Left ventricle myocardium inferior (tissue), 1 donor: Measurements from ENCODE around the gene CDK7. TPM values are rescaled to one million over a fixed set of nuclear protein-coding genes. Genes with fewer than 3 reads are reported as not detected.

Experiments used
- DNase-seq: peaks from one replicate; pipeline ENCODE4 v3.0.0-alpha.2; 2020
- H3K27ac ChIP-seq: fragments of 200-600 bp; replicated peaks from 2 replicates; pipeline ENCODE4 v1.8.0; 2021
- H3K27me3 ChIP-seq: fragments of 200-600 bp; 2 replicates; pipeline ENCODE4 v1.8.0; 2021; ENCODE audit warnings: low read depth
- H3K36me3 ChIP-seq: fragments of 200-600 bp; 2 replicates; pipeline ENCODE4 v1.8.0; 2021
- H3K4me1 ChIP-seq: fragments of 200-600 bp; 2 replicates; pipeline ENCODE4 v1.8.0; 2021
- H3K4me3 ChIP-seq: fragments of 200-600 bp; 2 replicates; pipeline ENCODE4 v1.8.0; 2021; ENCODE audit warnings: mild to moderate bottlenecking, moderate library complexity
- H3K9me3 ChIP-seq: fragments of 200-600 bp; replicated peaks from 2 replicates; pipeline ENCODE4 v1.8.0; 2021
- CTCF ChIP-seq: fragments of 200-600 bp; IDR thresholded peaks from 2 replicates; pipeline ENCODE4 v1.8.0; 2021; ENCODE audit warnings: antibody characterized with exemption, mild to moderate bottlenecking, borderline replicate concordance
- intact Hi-C: fragments of 100-400 bp; cut with micrococcal nuclease; formaldehyde crosslinking; loops from one replicate; pipeline ENCODE4 v1.11.0; 2022
- total RNA-seq: library from RNA; stranded (reverse); fragmentation: NEBNext Ultra II Directional; extraction: Animal tissue kit (Norgen Biotek cat#: 25700); gene quantifications from one replicate; pipeline ENCODE4 v1.2.1, GENCODE V29; 2021
- donor health status: DM: no; HTN: yes; CAD: no; lungs with severe emphysema.

CDK7 gene
- total RNA-seq, 1 donor from 2014 or later = 10.5 TPM

GRCh38 chr5:69206528-69207190 lies 28.0 kb upstream of the CDK7 start:
- no peak for TF ChIP-seq CTCF
- intact Hi-C loops = no loop called here
- Histone ChIP-seq H3K4me1 (no peaks in the 10 kb centered on the region), H3K27me3 (no peaks in the 10 kb centered on the region), H3K9me3 (no peaks in the 10 kb centered on the region), H3K36me3 (no peaks in the 10 kb centered on the region), H3K4me3 (no peak overlapping the region), H3K27ac (no peak overlapping the region)
- DNase-seq = no peak

- no peaks in the 10 kb centered on the region for H3K36me3 ChIP-seq
- no peaks in the 10 kb centered on the region for H3K9me3 ChIP-seq
- H3K27me3 ChIP-seq = no peaks in the 10 kb centered on the region
- no peak for TF ChIP-seq CTCF
- DNase-seq = no peak
- no peak overlapping the region for H3K27ac ChIP-seq
- H3K4me1 ChIP-seq = no peaks in the 10 kb centered on the region
- intact Hi-C loops = no loop called here
- no peak overlapping the region for H3K4me3 ChIP-seq
These were observed 25.1 kb upstream of the CDK7 start for GRCh38 chr5:69209602-69210001.

GRCh38 chr5:69211200-69211599 lies 23.5 kb upstream of the CDK7 start:
- no peak for TF ChIP-seq CTCF
- Histone ChIP-seq H3K36me3 (no peaks in the 10 kb centered on the region), H3K27ac (no peak overlapping the region), H3K4me1 (no peaks in the 10 kb centered on the region), H3K4me3 (no peak overlapping the region), H3K27me3 (no peaks in the 10 kb centered on the region), H3K9me3 (no peaks in the 10 kb centered on the region)
- intact Hi-C loops = no loop called here
- no peak for DNase-seq

GRCh38 chr5:69212022-69212421 lies 22.7 kb upstream of the CDK7 start:
- no peak for TF ChIP-seq CTCF
- intact Hi-C loops = no loop called here
- peaks cover 2% of the 10 kb centered on the region for H3K4me1 ChIP-seq

DNA sequence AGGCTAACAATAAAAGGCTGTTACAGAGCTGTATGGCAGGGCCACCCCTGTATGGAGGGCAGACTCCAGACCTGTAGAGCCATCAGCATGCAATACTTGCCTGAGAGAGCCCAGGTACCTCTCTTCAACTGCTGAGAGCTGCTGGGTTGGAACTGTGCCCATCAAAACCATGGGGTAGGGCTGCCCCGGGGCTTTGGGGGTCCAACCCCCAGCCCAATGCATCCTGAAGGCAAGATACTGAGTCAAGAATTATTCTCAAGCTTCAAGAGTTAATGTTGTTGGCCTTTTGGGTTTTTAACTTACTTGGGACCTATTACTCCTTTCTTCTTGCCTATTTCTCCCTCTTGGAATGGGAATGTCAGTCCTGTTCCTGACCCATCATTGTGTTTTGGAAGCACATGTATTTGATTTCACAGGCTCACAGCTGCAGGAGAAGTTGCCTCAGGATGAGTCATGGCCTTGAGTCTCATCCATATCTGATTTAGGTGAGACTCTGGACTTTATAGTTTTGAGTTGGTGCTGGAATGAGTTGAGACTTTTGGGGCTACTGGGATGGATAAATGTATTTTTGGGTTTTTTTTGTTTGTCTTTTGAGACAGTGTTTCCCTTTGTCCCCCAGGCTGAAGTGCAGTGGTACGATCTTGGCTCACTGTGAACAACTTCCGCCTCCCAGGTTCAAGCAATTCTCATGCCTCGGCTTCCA lies 21.0 kb upstream of the CDK7 start:
- Histone ChIP-seq H3K27me3 (no peaks in the 10 kb centered on the region), H3K4me1 (peaks cover 13% of the 10 kb centered on the region), H3K4me3 (no peak overlapping the region), H3K9me3 (no peaks in the 10 kb centered on the region), H3K27ac (no peak overlapping the region), H3K36me3 (no peaks in the 10 kb centered on the region)
- intact Hi-C loops = no loop called here
- DNase-seq = no peak
- TF ChIP-seq CTCF = no peak

More at GRCh38 chr5:69212022-69212421, 22.7 kb upstream of the CDK7 start:
- no peak overlapping the region for H3K4me3 ChIP-seq
- H3K36me3 ChIP-seq = no peaks in the 10 kb centered on the region
- DNase-seq = no peak
- H3K27ac ChIP-seq = no peak overlapping the region
- H3K9me3 ChIP-seq = no peaks in the 10 kb centered on the region
- H3K27me3 ChIP-seq = no peaks in the 10 kb centered on the region
